Activated B cell treated with CpG ODN at 0.5 μM for 24 hours (primary cell): ENCODE results near the gene CDKN2AIP. TPM values are rescaled to one million over a fixed set of nuclear protein-coding genes. Genes with fewer than 3 reads are reported as not detected.
"Not testable (repeated sequence)": the region's sequence is repeated elsewhere in the genome, so short reads cannot be mapped to it uniquely, and the experiment has no call there.

ENCODE experiments used
- ATAC-seq: fragments of 200-7000 bp; cut with Tn5 transposase; one replicate; pipeline ENCODE4 v1.10.0; 2021; ENCODE audit warnings: low read depth, mild to moderate bottlenecking, moderate library complexity
- CTCF ChIA-PET: fragments of 350-600 bp; sonication (Branson Sonifier 250); formaldehyde crosslinking; loops from one replicate; lab custom pipeline; 2021; ENCODE audit warnings: antibody characterized with exemption; lab: Charles Lee
- POLR2A ChIA-PET: fragments of 350-600 bp; sonication (Branson Sonifier 250); formaldehyde crosslinking; loops from one replicate; lab custom pipeline; 2021; ENCODE audit warnings: antibody characterized with exemption; lab: Charles Lee
- DNase-seq: peaks from one replicate; pipeline ENCODE4 v3.0.0; 2022
- H3K27ac Mint-ChIP-seq: one replicate; pipeline ENCODE4 v1.8.0; 2020; ENCODE audit warnings: mixed read lengths
- H3K27me3 Mint-ChIP-seq: one replicate; pipeline ENCODE4 v1.8.0; 2021; ENCODE audit warnings: mixed read lengths
- H3K36me3 Mint-ChIP-seq: one replicate; pipeline ENCODE4 v1.8.0; 2021; ENCODE audit warnings: low read depth, mixed read lengths
- H3K4me1 Mint-ChIP-seq: one replicate; pipeline ENCODE4 v1.8.0; 2021; ENCODE audit warnings: mixed read lengths
- H3K4me3 Mint-ChIP-seq: one replicate; pipeline ENCODE4 v1.8.0; 2020; ENCODE audit warnings: mild to moderate bottlenecking, mixed read lengths
- H3K9me3 Mint-ChIP-seq: one replicate; pipeline ENCODE4 v1.8.0; 2020; ENCODE audit warnings: mixed read lengths
- intact Hi-C: fragments of 100-400 bp; cut with micrococcal nuclease; formaldehyde crosslinking; loops from one replicate; pipeline ENCODE4 v1.15.1; 2024
- total RNA-seq: library from RNA; stranded (reverse); gene quantifications from 2 replicates; pipeline ENCODE4 v1.2.3, GENCODE V29; 2022
- TF ChIP-seq, protein P1 (sequence below): fragments of 200-600 bp; IDR thresholded peaks from one replicate; pipeline ENCODE4 v1.8.0; 2022; ENCODE audit warnings: antibody characterized with exemption, mild to moderate bottlenecking

The CDKN2AIP gene
- total RNA-seq, 1 donor from 2014 or later, result 21.8 TPM

DNA sequence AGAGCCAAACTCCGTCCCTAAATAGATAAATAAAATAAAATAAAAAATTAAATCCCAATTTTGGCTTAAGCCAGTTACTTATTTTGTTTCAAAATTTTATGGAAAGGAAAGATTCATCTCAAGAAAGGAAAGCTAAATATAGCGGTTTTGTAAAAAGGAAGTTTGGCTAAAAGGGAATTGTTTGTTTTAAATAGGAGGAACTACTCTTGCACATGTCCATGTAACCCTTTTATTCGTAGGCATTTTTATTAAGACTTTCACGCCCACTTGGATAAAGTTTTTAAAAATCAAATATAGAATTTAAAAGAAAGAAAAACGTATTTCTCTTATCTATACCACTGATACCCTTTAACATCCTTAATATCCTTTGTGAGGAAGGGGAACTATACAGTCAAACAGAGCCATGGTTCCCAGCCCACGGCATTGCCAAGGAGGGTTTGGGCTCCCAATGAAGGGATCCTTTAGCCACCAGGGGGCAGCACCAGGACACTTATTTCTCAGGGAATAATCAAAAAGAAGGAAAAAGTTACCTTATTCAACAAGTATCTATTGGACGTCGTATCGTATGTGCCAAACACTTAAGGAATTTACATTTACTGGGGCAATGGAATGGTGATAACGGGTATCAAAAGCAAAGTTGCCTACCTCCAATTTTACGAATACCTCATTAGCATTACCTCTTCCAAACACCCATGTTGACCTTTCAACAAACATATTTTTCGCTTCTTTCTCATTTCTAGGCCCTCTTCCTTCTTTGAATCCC, 27.7 kb downstream of the CDKN2AIP start:
- no peaks in the 10 kb centered on the region for H3K27me3 Mint-ChIP-seq
- ChIA-PET POLR2A (no interaction called here), CTCF (interaction anchor here (0.7 kb wide), 1 partner anchor 9 kb away, joined by 4 read pairs; no protein-coding TSS in a partner anchor)
- TF ChIP-seq, protein P1, sequence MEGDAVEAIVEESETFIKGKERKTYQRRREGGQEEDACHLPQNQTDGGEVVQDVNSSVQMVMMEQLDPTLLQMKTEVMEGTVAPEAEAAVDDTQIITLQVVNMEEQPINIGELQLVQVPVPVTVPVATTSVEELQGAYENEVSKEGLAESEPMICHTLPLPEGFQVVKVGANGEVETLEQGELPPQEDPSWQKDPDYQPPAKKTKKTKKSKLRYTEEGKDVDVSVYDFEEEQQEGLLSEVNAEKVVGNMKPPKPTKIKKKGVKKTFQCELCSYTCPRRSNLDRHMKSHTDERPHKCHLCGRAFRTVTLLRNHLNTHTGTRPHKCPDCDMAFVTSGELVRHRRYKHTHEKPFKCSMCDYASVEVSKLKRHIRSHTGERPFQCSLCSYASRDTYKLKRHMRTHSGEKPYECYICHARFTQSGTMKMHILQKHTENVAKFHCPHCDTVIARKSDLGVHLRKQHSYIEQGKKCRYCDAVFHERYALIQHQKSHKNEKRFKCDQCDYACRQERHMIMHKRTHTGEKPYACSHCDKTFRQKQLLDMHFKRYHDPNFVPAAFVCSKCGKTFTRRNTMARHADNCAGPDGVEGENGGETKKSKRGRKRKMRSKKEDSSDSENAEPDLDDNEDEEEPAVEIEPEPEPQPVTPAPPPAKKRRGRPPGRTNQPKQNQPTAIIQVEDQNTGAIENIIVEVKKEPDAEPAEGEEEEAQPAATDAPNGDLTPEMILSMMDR, result peak; percentile 67
- intact Hi-C loops, result loop anchor here (1.0 to 5.0 kb wide), 7 partner anchors 27 to 1625 kb away; partner anchors contain the start of genes CDKN2AIP, RWDD4 and TRAPPC11
- ATAC-seq (peak; percentile 73), DNase-seq (peak; percentile 60)
- peaks cover 2% of the 10 kb centered on the region for H3K4me1 Mint-ChIP-seq
- H3K36me3 Mint-ChIP-seq, result no peaks in the 10 kb centered on the region
- H3K27ac Mint-ChIP-seq, result no peak overlapping the region
- no peaks in the 10 kb centered on the region for H3K9me3 Mint-ChIP-seq
- no peak overlapping the region for H3K4me3 Mint-ChIP-seq

DNA sequence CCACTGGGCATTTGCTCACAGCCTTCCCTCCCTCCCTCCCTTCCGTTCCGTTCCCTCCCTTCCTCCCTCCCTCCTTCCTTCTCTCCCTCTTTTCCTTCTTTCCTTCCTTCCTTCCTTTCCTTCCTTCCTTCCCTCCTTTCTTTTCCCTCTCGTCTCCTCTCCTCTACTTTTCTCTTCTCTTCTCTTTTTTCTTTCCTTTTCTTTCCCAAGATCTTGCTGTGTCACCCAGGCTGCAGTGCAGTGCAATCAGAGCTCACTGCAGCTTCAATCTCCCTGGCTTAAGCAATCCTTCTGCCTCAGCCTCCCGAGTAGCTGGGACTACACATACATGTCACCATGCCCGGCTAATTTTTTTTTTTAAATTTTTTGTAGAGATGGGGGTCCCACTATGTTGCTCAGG, 33.7 kb downstream of the CDKN2AIP start:
- H3K4me3 Mint-ChIP-seq, result no peak overlapping the region
- POLR2A ChIA-PET, result interaction anchor here (0.5 kb wide), 1 partner anchor 125 kb away, joined by 4 read pairs; no protein-coding TSS in a partner anchor
- intact Hi-C loops, result no loop called here
- H3K27me3 Mint-ChIP-seq, result no peaks in the 10 kb centered on the region
- H3K4me1 Mint-ChIP-seq, result no peaks in the 10 kb centered on the region
- TF ChIP-seq, protein P1, result no peak
- H3K9me3 Mint-ChIP-seq, result no peaks in the 10 kb centered on the region
- CTCF ChIA-PET, result no interaction called here
- ATAC-seq (no peak), DNase-seq (no peak)
- no peak overlapping the region for H3K27ac Mint-ChIP-seq
- no peaks in the 10 kb centered on the region for H3K36me3 Mint-ChIP-seq

DNA sequence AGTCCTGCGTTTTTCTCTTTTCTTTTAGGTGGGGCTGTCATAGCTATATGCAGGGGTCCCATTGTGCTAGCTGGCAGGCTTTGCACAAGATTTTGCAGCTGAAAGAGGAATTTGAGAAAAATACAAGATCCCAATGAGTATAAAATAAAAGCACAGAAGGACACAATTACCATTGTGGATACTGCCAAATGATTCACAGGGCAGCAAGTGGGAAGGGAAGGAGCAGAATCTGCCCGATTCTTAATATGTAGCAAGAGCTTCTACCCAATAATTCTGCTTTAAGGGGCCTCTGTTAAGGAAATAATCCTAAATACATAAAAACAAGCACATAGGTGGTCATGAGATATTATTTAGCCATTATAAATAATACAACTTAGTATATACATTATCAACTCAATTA, 34.5 kb downstream of the CDKN2AIP start:
- Mint-ChIP-seq H3K27ac (no peak overlapping the region), H3K4me3 (no peak overlapping the region), H3K36me3 (no peaks in the 10 kb centered on the region), H3K27me3 (no peaks in the 10 kb centered on the region), H3K9me3 (no peaks in the 10 kb centered on the region), H3K4me1 (no peaks in the 10 kb centered on the region)
- intact Hi-C loops, result no loop called here
- TF ChIP-seq, protein P1, result no peak
- DNase-seq (no peak), ATAC-seq (no peak)
- ChIA-PET CTCF (no interaction called here), POLR2A (interaction anchor here (1.2 kb wide), 1 partner anchor 10 kb away, joined by 6 read pairs; no protein-coding TSS in a partner anchor)

DNA sequence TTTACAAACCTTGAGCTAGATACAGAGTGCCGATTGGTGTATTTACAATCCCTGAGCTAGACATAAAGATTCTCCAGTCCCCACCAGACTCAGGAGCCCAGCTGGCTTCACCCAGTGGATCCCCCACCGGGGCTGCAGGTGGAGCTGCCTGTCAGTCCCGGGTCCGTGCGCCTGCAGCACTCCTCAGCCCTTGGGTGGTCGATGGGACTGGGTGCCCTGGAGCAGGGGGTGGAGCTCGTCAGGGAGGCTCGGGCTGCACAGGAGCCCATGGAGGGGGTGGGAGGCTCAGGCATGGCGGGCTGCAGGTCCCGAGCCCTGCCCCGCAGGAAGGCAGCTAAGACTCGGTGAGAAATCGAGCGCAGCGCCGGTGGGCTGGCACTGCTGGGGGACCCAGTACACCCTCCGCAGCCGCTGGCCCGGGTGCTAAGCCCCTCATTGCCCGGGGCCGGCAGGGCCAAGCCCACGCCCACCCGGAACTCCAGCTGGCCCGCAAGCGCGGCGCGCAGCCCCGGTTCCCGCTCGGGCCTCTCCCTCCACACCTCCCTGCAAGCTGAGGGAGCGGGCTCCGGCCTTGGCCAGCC, 38.2 kb downstream of the CDKN2AIP start:
- CTCF ChIA-PET, DNase-seq, H3K27me3 Mint-ChIP-seq, intact Hi-C loops, H3K9me3 Mint-ChIP-seq, H3K4me3 Mint-ChIP-seq, ATAC-seq, H3K27ac Mint-ChIP-seq, H3K36me3 Mint-ChIP-seq, POLR2A ChIA-PET, H3K4me1 Mint-ChIP-seq: not testable (repeated sequence)

GRCh38 chr4:183483997-183484396, 39.6 kb downstream of the CDKN2AIP start:
- Mint-ChIP-seq H3K36me3 (no peaks in the 10 kb centered on the region), H3K27me3 (no peaks in the 10 kb centered on the region), H3K9me3 (no peaks in the 10 kb centered on the region), H3K4me3 (no peak overlapping the region), H3K27ac (no peak overlapping the region), H3K4me1 (no peaks in the 10 kb centered on the region)
- ATAC-seq (no peak), DNase-seq (no peak)
- TF ChIP-seq, protein P1, result no peak
- intact Hi-C loops, result no loop called here
- ChIA-PET CTCF (no interaction called here), POLR2A (no interaction called here)
